HepG2 (cell line): ENCODE results near the gene PHF14.

Experiments used
- CBX5 ChIP-seq: sonication (generic); formaldehyde crosslinking; IDR thresholded peaks from 2 replicates; pipeline ENCODE4 v1.4.0; 2020; ENCODE audit warnings: missing genetic modification reagents, borderline replicate concordance
- GABPB1 ChIP-seq: IDR thresholded peaks from 2 replicates; pipeline ENCODE4 v1.6.1; 2016; ENCODE audit warnings: mild to moderate bottlenecking, missing genetic modification reagents, moderate library complexity, missing compliant biosample characterization
- TOPORS ChIP-seq: sonication (generic); formaldehyde crosslinking; IDR thresholded peaks from 2 replicates; pipeline ENCODE4 v1.8.0; 2023; ENCODE audit warnings: mild to moderate bottlenecking, missing genetic modification reagents
- ZNF274 ChIP-seq: sonication (generic); formaldehyde crosslinking; IDR thresholded peaks from 2 replicates; pipeline ENCODE4 v1.5.1; 2020; ENCODE audit warnings: mild to moderate bottlenecking, missing genetic modification reagents
- ZNF501 ChIP-seq: sonication (generic); formaldehyde crosslinking; IDR thresholded peaks from 2 replicates; pipeline ENCODE4 v1.5.1; 2020; ENCODE audit warnings: mild to moderate bottlenecking, moderate library complexity, missing genetic modification reagents
- TF ChIP-seq, protein P1 (sequence below): sonication (generic); formaldehyde crosslinking; IDR thresholded peaks from 2 replicates; pipeline ENCODE4 v1.5.0; 2020; ENCODE audit warnings: mild to moderate bottlenecking, missing genetic modification reagents, moderate library complexity

DNA sequence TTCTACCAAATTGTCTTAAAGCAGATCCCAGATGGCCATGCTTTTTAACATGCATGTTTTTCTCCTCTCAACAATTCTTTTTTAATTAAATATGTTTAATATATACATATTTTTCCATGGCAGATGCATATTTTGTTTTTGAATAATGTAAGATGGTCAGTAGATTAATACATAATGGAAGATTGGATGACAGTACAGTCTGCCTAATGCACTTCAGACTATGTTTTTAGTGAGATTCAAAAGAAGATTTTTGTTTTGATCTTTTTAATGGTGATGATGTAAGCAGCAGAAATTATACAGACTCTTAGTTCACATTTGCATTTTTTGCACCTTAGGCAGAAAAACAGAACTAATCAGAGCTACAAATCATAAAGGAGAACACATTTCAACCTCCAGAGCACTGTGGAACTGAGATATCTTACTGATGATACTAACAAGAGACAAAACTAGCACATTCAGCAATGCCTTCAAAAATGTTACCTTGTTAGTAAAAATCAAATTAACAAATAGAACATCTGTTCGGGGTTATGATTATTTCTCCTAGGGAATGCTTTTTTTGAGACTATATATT, 203.4 kb downstream of the PHF14 start:
- TF ChIP-seq TOPORS (CRISPR knock-in tag): no peak
- TF ChIP-seq ZNF501 (CRISPR knock-in tag): no peak
- TF ChIP-seq CBX5 (CRISPR knock-in tag): no peak
- TF ChIP-seq GABPB1 (CRISPR knock-in tag): no peak
- no peak for TF ChIP-seq ZNF274 (CRISPR knock-in tag)
- TF ChIP-seq, protein P1, sequence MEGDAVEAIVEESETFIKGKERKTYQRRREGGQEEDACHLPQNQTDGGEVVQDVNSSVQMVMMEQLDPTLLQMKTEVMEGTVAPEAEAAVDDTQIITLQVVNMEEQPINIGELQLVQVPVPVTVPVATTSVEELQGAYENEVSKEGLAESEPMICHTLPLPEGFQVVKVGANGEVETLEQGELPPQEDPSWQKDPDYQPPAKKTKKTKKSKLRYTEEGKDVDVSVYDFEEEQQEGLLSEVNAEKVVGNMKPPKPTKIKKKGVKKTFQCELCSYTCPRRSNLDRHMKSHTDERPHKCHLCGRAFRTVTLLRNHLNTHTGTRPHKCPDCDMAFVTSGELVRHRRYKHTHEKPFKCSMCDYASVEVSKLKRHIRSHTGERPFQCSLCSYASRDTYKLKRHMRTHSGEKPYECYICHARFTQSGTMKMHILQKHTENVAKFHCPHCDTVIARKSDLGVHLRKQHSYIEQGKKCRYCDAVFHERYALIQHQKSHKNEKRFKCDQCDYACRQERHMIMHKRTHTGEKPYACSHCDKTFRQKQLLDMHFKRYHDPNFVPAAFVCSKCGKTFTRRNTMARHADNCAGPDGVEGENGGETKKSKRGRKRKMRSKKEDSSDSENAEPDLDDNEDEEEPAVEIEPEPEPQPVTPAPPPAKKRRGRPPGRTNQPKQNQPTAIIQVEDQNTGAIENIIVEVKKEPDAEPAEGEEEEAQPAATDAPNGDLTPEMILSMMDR: no peak
